NOMO-1 treated with dmso at 0.1 percent for 144 hours (cell line): ENCODE measurements around the gene CYP1B1.
A peak's percentile ranks its signal among the peaks of the same experiment; 100 is the strongest.
"Not testable (repeated sequence)": the region's sequence is repeated elsewhere in the genome, so short reads cannot be mapped to it uniquely, and the experiment has no call there.

ENCODE experiments used
- DNase-seq: peaks from one replicate; lab custom pipeline; 2025; ENCODE audit not compliant: unreplicated experiment; lab: John Stamatoyannopoulos, UW

The CYP1B1 gene

DNA sequence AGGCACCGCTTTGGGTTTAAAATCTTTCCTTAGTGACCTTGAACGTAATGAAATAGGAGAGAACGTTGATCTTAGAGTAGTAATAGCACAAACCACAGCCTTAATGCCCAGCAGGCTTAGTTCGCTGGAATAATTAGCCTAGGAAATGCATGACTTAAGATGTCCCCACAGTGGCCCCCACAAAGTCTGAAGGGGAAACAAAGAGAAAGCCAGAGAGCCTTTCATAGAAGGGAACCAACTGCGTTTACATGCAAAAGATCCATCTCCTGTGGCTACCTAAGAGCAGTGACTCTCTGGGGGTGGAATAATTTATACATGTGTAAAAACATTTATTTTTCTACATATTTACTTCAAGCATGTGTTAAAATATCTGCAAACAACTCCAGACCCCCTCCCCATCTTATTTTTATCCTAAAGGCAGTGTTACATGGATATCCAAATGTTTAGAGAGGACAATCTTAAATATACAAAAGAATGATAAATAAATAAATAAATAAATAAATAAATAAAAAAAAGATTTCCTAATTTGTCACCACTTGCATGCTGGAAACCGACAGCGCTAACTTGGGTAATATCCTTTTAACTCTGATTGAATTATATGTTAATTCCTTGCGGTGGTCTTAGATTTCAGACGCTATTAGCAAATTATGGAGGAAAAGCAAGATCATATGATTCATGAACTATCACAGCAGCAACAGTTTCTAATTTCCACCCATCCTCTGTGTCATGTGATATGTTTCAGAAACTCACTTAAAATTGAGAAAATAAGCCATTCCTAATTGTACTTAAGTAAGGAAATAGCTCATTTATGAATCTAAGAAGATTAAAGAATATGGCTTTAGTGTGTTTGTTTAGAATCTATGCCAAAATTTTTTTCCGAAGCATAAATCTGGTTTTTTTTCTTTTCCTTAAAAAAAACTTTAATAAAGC, 23.4 kb upstream of the CYP1B1 start:
- DNase-seq, result no peak

DNA sequence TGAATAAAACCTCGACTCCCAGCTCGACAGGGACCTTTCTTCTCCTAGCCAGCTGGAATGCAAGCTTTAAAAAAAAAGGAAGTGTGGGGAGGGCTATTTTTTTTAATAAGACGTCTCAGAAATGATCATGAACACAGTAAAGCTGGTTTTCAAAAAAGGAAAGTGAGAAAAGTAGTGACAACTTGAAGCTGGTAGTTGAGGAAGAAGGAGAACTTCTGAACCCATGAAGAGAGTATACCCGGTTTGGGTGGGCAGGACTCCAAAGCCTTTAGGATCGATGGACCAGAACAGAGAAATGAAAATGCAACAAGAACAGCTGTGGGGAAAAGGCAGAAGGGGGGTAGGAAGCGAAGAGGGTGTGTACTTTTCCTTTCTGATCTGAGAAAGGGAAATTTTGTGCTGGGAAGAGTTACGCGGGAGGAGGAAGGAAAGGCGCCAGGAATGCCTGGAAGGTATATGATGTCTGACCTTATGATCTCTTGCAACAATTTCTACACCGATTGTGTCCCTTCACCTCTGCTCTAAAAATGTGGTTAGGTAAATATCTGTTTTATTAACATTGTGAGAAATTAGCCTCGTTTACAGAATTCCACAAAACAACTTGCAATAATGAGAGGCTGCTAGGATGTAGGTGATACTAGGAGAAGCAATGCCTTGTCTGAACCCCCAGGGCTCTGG, 22.6 kb upstream of the CYP1B1 start:
- no peak for DNase-seq

DNA sequence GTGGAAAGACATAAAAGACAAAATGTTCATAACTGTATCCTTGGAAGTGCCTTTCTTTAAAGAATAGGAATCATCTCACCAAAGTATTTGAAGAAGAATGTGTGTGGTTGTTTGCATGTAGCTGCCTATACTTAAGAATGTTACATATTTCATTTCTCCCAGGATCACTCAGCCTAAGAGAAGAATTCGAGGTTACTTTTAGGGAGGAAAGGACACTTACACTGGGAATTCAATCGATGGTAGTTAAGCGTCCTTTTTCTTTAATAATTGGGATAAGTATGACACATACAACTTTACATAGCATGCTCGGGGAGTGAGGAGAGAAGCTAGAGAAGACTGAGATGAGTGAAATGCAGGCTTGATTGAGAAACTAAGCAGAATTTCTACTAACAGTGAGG, 22.0 kb upstream of the CYP1B1 start:
- no peak for DNase-seq

DNA sequence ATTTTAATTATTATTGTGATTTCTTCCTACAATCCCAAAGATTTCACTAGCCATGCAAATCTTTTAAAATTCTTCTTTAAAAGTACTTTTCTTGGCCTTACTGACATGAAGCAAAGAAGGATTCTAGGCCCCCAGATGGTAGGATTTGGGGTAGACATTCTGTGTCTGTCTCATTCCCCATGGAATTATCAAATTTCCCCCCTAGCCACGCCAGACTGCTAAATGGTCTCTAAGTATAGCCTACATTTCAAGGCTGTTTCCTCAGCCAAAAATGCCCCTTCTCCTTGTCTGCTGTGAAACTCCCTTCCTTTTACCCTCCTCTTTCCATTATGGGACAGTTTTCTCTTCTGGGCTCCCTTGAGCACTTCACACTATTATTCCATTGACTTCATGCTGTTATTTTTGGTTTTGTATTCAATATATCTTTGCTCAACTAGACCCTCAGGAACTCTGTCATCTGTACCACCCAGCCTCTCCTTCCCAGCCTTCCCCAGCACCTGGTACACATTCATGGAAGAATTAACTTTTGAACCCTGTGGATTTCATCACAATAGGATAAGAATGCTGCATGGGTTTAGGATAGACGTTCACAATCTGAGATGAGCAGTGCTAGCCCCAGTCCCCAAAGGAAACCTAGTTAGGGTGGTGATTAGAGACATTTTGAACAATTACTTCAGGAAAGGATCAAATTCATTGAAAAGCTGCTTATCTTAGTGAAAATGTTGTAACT, 21.5 kb upstream of the CYP1B1 start:
- no peak for DNase-seq

DNA sequence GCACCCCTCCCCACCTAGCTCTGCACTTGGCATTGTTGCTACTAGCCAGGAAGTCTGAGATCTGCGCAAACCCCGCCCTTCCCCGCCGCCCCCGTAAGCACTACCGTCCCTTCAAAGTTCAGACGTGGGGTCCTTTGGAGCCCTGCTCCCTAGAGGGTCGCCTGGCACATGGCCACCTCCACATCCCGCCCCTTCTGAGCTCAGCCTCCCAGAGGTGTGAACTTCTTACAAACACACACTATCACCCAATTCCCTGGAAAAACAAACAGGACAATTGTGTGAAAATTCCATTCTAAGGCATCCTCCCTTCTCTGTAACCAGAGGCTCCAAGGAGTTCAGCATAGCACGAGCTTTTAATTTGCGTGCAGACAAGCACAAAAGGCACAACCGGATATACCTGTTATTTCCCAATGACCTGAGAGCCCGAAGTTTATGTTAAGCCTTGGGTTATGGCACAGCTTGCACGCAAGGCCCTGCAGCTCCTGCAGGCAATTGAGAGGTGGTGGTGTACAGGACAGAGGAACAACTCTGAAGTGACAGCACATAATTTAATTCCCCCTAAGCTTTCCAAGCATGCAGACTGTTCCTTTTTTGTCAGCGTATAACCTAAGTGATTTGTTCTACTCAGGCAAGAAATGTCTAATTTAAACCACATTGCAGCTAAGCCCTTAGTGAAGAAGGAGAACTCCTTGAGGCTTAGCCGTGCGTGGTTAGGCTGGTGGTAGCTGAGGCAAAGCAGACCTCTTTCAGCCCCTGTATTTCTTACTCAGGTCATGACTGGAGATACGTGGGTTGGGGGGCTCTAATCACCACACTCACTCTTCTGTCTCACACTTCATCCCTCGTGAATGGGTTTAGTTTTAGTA, 20.3 kb upstream of the CYP1B1 start:
- peak; percentile 90 for DNase-seq

DNA sequence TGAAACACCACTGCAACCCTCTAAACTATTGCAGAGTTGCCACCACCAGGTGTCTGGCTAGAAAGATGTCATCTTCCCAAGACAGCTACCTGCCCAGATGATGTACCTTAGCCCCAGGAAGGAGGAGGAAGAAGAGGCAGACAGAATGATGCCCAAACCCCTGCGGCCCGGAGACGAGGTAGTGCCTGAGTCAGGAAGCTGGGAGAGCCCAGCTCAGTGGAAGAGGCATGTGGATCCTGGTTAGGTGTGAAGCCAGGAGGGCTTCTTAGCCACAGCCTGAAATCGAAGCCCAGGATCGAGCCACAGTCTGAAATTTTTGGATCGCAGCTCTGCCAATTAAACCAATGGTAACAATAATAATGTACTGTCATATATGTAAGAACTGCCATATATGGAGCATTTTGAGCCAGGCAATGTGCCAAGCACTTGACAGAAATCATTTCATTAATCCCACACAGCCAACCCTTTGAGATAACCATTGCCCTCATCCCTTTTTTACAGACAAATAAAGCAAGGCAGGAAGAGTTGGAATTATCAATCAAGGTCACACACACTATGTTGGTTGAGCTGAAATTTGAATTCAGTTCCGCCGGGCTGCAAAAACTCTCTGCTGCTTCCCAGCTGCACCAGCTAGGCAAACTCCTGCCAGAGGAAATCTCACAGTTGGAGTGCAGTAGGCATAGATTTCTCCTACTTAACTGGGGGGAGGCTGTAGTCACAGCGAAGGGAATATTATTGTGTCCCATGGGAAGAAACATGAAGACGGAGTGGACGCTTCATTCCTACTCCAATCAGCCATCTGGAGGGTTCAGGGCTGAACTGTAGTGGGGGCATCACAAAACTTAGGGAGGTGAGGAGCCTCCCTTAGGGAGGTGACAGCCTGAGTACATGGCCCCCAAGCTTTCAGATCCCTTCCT, 19.4 kb upstream of the CYP1B1 start:
- no peak for DNase-seq

DNA sequence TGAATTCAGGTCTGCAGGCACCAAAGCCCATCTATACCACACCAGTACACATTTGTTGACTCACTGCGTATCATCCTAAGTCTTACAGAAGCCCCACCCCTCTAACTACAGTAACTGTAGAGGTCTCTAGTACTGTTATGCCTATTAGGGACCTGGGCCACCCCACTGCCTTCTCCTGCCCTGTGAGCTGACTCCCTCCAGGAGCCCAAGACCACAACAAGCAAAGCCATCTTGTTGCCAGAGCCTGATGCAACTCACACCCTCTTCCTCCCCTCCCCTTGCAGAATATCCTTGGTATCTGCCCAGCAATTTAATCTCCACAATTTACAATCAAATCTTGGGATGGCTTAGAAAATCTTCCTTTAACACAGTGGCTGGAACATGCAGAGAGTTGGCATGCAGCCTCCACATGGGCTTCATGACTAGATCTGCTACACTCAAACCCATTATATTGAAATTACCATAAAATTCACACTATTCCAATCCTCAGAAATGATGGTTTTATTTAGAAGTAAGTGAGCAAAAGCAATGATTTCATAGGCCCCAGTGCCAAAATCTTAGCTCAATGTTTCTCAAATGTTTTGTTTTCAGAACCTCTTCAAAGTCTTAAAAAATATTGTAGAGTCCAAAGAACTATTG, 17.7 kb upstream of the CYP1B1 start:
- DNase-seq, result no peak

DNA sequence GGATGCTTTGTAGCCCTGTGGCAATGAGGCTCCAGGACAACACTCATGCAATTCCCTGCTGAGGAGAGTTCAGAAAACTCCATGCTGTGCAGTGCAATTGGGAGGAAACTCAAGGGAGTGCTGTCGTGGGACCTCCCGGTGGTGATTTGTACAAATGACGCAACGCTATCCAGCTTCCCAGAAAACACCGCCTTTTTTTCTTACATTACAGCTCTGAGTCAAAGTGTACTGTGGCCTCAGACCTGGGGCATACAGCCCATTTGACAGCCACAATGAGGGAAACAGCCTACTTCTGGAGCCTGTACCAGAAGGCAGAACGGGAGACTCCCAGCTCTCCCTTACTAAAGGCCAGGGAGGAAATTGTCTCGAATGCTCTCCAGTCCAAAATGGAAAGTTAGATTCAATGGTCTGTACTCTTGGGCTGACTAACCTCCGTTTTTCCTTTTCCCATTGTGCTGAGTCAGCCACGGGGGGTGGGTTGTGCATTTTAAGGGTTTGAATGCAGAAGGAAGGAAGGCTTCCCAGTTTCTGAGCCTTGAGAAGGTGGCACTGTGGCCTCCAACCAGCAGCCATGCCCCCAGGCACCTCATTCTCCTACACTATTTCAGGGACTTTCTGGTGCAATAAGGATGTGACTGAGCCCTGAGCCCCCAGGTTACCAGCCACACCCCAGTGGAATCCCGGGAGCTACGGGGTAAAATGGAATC, 16.4 kb upstream of the CYP1B1 start:
- no peak for DNase-seq

DNA sequence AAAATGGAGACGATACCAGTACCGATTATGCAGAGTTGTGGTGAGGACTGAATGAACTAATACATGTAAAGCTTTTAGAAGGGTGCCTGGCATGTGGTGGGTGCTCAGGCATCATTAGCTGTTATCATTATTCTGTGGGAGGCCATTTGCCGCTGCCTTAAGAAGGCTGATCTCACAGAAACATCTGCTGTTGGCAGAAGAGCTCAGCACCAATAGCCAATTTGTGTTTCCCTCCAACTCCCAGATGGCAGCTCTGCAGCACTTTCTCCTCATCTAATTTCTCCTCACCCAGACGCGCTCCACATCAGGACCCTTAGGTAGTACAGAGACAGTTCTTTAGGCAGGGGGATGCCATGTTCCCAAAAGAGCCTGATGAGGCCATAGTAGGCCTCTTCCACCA, 15.8 kb upstream of the CYP1B1 start:
- DNase-seq, result no peak

DNA sequence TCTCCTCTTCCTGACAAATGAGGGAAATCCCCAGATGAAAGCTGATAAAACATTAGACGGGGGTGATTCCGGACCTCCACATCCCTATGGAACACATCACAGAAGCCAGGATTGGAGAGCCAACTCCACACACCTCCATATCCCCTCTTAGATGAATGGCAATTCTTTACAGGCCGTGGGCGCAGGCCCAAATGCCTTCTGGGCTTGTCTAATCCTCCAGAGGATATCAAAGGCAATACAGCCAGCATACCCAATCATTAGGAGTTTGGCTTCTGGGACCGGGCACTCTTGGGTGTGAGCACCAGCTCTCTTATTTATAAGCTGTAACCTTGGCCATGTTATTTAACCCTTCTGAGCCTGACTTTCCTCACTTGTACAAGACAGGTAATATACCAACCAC, 15.0 kb upstream of the CYP1B1 start:
- no peak for DNase-seq

DNA sequence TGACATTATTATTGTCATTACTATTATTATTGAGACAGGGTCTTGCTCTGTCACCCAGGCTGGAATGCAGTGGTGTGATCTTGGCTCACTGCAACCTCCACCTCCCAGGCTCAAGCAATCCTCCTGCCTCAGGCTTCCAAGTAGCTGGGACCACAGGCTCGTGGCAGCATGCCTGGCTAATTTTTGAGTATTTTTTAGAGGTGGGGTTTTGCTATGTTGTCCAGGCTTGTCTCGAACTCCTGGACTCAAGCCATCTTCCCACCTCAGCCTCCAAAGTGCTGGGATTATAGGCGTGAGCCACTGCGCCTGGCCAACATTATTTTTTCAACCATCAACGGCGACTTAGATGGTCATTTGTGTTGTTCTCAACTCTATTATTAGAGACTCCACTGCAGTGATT, 14.3 kb upstream of the CYP1B1 start:
- DNase-seq, result not testable (repeated sequence)

DNA sequence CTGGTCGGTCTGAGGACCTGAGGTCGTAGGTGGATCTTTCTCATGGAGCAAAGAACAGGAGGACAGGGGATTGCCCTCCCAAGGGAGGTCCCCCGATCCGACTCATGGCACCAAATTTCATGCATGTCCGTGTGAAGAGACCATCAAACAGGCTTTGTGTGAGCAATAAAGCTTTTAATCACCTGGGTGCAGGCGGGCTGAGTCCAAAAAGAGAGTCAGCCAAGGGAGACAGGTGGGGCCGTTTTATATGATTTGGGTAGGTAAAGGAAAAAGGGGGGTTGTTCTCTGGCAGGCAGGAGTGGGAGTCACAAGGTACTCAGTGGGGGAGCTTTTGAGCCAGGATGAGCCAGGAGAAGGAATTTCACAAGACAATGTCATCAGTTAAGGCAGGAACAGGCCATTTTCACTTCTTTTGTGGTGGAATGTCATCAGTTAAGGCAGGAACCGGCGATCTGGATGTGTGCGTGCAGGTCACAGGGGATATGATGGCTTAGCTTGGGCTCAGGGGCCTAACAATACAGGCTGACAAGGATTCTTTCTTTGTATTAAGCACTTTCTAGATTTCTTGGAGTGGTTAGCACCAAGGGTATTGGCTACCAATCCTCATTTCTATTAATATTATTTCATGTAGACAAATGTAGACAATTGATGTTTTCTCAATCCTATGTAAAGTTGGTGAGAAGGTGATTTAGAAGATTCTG, 10.2 kb upstream of the CYP1B1 start:
- DNase-seq, result not testable (repeated sequence)

DNA sequence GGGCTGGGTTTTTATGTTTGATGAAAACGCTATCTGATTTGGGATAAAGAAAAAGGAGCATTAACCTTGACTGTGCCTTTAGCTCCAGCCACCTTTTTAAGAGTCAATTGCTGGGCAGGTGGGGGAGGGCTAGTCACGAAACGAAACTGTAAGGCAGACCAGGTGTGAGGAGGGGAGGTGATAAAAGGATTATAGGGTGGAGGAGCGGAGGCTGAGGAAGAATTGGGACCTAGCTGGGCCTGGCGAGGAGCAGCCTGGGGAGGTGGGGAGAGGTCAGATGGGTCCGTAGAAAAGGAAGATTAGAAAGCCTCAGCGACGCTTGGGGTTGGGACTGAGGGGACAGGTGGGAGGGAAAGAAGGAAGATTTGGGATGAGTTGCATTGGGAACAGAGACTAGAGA, 8.6 kb upstream of the CYP1B1 start:
- DNase-seq, result not testable (repeated sequence)

DNA sequence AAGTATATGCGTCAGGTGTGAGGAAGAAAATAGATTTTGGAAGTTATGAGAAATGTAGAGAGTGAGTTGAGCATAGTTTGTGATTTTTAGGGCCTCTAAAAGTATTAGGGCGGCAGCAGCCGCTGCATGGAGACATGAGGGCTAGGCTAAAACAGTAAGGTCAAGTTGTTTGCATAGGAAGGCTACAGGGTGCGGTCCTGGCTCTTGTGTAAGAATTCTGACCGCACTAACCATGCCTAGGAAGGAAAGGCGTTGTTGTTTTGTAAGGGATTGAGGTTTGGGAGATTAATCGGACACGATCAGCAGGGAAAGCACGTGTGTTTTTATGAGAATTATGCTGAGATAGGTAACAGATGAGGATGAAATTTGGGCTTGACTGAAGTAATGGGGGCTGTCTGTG, 6.8 kb upstream of the CYP1B1 start:
- DNase-seq, result not testable (repeated sequence)

DNA sequence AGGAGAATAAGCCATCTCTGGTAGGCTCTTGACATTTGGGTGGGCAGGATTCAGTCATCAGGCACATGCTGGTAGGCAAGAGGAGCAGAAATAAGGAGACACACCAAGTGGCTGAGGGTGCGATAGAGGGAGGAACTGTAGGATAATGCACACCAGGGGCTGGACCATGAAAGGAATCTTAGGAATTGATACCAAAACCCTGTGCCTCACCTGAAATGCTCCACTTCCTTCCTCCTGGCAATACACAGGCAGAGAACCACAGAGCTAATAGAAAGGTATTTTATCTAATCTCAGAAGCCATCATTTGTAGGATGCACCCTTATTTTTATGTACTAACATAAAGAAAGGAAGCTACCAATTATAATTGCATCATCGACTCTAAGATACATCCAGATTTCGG, 4.4 kb upstream of the CYP1B1 start:
- DNase-seq, result no peak

DNA sequence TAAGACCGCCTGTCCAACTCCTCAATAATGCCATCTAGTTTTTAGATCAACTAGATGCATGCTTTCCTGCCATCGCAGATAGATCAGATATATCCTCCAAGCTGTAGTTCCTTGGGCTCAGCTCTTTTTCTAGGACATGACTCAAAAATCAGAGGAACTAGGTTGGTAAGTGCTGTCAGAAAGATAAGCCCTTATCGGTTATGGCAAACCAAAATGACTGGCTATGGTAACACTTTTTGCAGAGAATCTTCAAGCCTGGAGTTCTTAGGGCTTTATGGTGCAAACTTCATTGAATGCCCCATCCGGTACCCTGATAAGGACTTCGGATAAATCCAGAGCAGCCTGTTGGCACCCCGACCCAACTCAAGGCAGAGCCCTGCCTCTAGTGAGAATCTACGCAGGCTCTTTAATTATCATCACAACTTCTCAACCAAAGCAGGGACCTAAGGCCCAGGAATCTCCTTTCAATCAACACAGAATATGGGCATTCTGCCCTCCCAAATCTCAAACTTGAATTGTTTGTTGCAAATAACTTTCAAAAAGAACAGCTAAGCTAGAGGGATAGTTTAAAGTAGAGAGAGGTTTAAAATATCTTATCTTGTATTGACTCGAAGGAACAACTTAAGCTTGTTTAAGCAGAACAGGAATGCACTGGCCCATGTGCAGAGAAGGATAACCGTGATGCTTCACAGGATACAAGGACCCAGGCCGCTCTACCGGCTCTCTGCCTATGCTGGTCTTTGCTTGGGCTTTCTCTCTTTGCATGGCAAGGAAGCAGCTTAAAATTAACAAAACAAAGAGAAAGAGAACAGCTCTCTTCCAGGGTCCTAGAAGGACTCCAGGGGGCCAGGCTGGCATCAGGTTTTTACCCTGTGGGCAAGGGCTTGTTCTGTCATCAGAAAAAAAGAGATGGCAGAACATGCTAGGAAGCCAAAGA, 3.4 kb upstream of the CYP1B1 start:
- no peak for DNase-seq

DNA sequence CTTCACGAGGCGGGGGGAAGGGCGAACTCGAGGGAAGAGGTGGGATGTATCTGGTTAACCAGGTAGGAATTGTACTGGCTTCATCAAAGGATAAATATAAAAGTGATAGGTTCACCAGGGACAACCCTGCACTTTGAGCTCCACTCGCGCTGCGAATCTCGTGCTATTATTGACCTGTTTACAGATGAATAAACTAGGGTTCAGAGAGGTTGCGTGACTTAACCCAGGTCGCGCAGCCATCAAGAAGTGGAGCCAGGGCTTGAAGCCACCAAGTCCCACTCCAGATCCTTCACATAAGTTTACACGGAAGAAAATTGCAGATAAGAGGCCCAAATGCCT, 1.4 kb upstream of the CYP1B1 start:
- no peak for DNase-seq
